Upper lobe of left lung (tissue), 6 donors: ENCODE measurements around the gene MED25. TPM values are rescaled to one million over a fixed set of nuclear protein-coding genes. Genes with fewer than 3 reads are reported as not detected.
A peak's percentile ranks its signal among the peaks of the same experiment; 100 is the strongest.

Source experiments
- ATAC-seq, 2 donors: fragments of 200-7000 bp; cut with Tn5 transposase; one replicate each; pipeline ENCODE4 v1.9.1; 2022; ENCODE audit warnings: mild to moderate bottlenecking in 2 of 2, moderate library complexity in 2 of 2; ENCODE audit not compliant: low FRiP score in 2 of 2
- DNase-seq, 2 donors: peaks; one replicate each; pipeline ENCODE4 v3.0.0-alpha.2; 2019 to 2020
- H3K27ac ChIP-seq, 4 donors: fragments of 200-600 bp; sonication (generic); one replicate each; pipeline ENCODE4 v1.5.1; 2016 to 2019
- H3K27me3 ChIP-seq, 4 donors: fragments of 200-600 bp; sonication (generic); one replicate each; pipeline ENCODE4 v1.5.1; 2017 to 2019
- H3K36me3 ChIP-seq, 4 donors: fragments of 200-600 bp; sonication (generic); one replicate each; pipeline ENCODE4 v1.5.1; 2016 to 2019
- H3K4me1 ChIP-seq, 4 donors: fragments of 200-600 bp; sonication (generic); one replicate each; pipeline ENCODE4 v1.5.1; 2018 to 2019
- H3K4me3 ChIP-seq, 4 donors: fragments of 200-600 bp; sonication (generic); one replicate each; pipeline ENCODE4 v1.5.1; 2017 to 2019; ENCODE audit warnings: mild to moderate bottlenecking in 2 of 4, moderate library complexity in 1 of 4
- H3K9me3 ChIP-seq, 4 donors: fragments of 200-600 bp; sonication (generic); one replicate each; pipeline ENCODE4 v1.5.1; 2018 to 2019
- EP300 ChIP-seq, 4 donors: sonication (generic); formaldehyde crosslinking; IDR thresholded peaks; one replicate each; pipeline ENCODE4 v1.5.1; 2017; ENCODE audit warnings: antibody characterized with exemption in 4 of 4, control low read depth in 2 of 4
- POLR2A ChIP-seq, 4 donors: fragments of 450-650 bp; IDR thresholded peaks; one replicate each; pipeline ENCODE4 v1.5.1; 2016 to 2017; ENCODE audit warnings: antibody characterized with exemption in 4 of 4, mild to moderate bottlenecking in 2 of 4
- POLR2AphosphoS5 ChIP-seq, 2 donors: sonication (generic); formaldehyde crosslinking; IDR thresholded peaks; one replicate each; pipeline ENCODE4 v1.5.1; 2017; ENCODE audit warnings: antibody characterized with exemption in 2 of 2
- WGBS, 2 donors: methylation state at CpG; one replicate each; pipeline ENCODE4 v1.1.5; 2017 to 2018; 5-methylcytosine and 5-hydroxymethylcytosine counted together
- total RNA-seq, 6 donors: library from RNA; depleted of rRNA in 4 of 6; stranded (reverse); fragments of >200 nt in 4 of 6; gene quantifications; one replicate each; pipeline versions ENCODE4 v1.1.0 to v1.2.1, GENCODE V29; 2016 to 2021
- TF ChIP-seq, protein P1 (sequence below), 6 experiments: fragments of 450-650 bp in 4 of 6; fragments of 200-600 bp in 2 of 6; sonication (generic) in 2 of 6; IDR thresholded peaks; one replicate each; pipeline ENCODE4 v1.5.1; 2016 to 2019; ENCODE audit warnings: antibody characterized with exemption in 6 of 6
- donor health status: DM: no; HTN: no; CAD: no; lungs with moderate emphysema.
- donor health status: DM: no; HTN: yes; CAD: no; lungs with severe emphysema.

Gene MED25
- total RNA-seq, 6 donors from 2014 or later = 41.7 to 110 (median 61.2) TPM

DNA sequence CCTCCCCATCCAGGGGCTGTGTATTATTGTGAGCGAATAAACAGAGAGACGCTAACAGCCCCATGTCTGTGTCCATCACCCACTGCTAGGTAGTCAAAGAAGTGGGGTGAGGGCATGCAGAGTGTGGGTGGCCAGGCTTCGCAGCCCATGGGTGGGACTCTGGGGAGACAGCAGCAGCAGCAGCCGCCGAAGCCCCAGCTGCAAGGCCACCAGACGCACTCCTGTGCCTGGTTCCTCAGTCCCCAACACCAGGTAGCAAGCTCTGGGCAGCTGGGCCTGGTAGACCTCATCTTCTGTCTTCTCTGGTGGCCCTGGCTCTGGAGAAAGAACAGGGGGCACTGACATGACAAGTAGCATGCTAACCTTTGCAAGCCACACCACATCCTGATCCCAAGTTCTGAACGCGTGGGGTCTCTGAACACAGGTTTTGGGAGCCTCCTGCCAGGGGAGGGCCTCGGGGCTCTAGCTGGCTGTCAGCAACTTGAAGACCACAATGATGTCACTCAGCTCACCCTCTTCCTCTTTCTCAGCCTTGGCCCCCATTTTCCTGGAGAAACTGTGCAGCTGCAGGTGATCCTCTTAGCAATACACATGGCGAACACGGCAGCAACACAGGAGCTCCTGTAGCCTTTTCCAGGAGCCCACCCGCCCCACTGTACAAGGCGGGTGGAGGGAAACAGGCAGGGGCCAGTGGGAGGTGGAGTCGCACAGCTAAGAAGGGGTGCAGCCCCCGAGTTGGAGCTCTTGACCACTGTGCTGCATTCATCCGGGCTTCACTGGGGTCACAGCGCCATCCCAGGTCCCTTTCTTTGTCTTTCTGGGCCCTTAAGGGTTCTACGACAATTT, 10.8 kb upstream of the MED25 start:
- H3K9me3 ChIP-seq = no peaks in the 10 kb centered on the region
- 74 to 86% methylated on average over 9 to 18 of the region's 18 CpGs for WGBS, 2 donors
- peak overlapping the region in 1 of 4 donors; percentile 15 for H3K27ac ChIP-seq
- peaks cover 12 to 25% (median 18%) of the 10 kb centered on the region in 4 donors for H3K4me1 ChIP-seq
- TF ChIP-seq EP300 (IDR thresholded peaks at IDR 0.05) = no peak
- TF ChIP-seq POLR2AphosphoS5 (IDR thresholded peaks at IDR 0.05) = no peak
- no peak for TF ChIP-seq POLR2A (IDR thresholded peaks at IDR 0.05)
- TF ChIP-seq, protein P1, sequence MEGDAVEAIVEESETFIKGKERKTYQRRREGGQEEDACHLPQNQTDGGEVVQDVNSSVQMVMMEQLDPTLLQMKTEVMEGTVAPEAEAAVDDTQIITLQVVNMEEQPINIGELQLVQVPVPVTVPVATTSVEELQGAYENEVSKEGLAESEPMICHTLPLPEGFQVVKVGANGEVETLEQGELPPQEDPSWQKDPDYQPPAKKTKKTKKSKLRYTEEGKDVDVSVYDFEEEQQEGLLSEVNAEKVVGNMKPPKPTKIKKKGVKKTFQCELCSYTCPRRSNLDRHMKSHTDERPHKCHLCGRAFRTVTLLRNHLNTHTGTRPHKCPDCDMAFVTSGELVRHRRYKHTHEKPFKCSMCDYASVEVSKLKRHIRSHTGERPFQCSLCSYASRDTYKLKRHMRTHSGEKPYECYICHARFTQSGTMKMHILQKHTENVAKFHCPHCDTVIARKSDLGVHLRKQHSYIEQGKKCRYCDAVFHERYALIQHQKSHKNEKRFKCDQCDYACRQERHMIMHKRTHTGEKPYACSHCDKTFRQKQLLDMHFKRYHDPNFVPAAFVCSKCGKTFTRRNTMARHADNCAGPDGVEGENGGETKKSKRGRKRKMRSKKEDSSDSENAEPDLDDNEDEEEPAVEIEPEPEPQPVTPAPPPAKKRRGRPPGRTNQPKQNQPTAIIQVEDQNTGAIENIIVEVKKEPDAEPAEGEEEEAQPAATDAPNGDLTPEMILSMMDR (IDR thresholded peaks at IDR 0.05) = no peak
- peaks cover 5 to 54% (median 34%) of the 10 kb centered on the region in 4 donors for H3K36me3 ChIP-seq
- no peak overlapping the region for H3K4me3 ChIP-seq
- no peak for DNase-seq
- H3K27me3 ChIP-seq = no peaks in the 10 kb centered on the region
- no peak for ATAC-seq

DNA sequence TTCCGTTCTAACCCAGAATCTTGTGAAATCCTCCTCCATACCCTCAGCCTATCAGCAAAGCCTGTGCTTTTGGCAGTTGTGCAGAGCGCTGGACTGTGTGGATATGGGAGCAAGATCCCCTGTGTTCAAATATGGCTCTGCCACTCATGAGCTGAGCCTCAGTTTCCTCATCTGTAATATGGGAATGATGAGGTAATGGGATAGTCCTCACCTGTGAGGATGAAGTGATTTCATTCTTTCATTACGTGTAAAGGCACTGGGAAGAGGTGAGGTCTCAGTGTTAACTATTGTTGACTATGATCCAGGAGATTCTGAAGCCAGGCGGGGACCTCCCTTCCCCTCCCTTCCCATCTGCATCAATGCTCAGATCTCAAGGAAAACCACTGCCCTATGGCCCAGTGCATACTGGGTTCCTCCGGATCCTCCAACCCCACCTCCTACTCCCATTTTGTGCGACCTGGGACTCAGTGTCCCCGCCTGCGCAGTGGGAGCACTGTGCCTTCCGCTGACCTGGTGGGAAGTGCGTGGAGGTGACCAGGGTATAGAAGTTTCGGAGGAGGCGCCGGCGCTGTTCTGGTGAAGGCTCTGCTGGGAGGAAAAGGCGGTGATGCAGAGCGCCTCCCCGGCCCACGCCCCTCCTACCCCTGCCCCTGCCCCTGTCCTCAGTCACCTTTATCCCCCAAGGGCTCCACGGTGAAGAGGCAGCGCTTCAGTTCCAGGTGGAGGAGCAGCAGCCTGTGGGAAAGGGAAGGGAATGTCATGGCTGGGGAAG, 10.0 kb upstream of the MED25 start:
- 83 to 84% methylated on average over 18 to 20 of the region's 20 CpGs for WGBS, 2 donors
- DNase-seq (no peak), ATAC-seq (no peak)
- peaks cover 18 to 33% (median 24%) of the 10 kb centered on the region in 4 donors for H3K4me1 ChIP-seq
- H3K9me3 ChIP-seq = no peaks in the 10 kb centered on the region
- peaks cover 5 to 46% (median 26%) of the 10 kb centered on the region in 4 donors for H3K36me3 ChIP-seq
- no peak for TF ChIP-seq EP300 (IDR thresholded peaks at IDR 0.05)
- TF ChIP-seq, protein P1 (IDR thresholded peaks at IDR 0.05) = peak in 1 of 6 experiments; percentile 2
- no peak for TF ChIP-seq POLR2A (IDR thresholded peaks at IDR 0.05)
- H3K27me3 ChIP-seq = no peaks in the 10 kb centered on the region
- H3K4me3 ChIP-seq = peak overlapping the region in 3 of 4 donors; percentile 69 to 87 (median 74)
- peak overlapping the region; percentile 73 to 94 (median 89) for H3K27ac ChIP-seq

DNA sequence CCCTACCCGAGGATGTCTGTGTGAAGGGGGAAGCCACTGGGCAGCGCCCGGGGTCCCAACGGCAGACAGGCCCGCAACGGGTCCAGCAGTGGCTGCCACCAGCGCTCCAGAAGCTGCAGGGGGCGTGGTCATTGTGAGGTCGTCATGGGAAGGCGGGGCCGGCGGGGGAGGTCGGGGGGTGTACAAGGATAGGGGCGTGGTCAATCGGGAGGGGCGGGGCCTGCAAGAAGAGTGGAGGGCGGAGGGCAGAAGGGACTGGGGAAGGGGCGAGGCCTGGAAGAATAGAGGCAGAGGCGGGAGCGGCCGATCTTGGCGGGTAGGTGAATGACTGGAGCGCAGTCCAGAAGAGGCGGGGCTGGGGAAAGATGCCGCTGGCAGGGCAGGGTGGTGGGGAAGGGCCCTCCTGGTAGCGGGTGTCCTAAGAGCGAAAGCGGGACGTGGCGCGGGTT, 9.4 kb upstream of the MED25 start:
- DNase-seq (peak; percentile 95 to 97), ATAC-seq (peak; percentile 87 to 91)
- peaks cover 18 to 33% (median 24%) of the 10 kb centered on the region in 4 donors for H3K4me1 ChIP-seq
- peak overlapping the region; percentile 69 to 93 (median 80) for H3K4me3 ChIP-seq
- no peaks in the 10 kb centered on the region for H3K27me3 ChIP-seq
- peaks cover 0 to 40% (median 20%) of the 10 kb centered on the region in 4 donors for H3K36me3 ChIP-seq
- WGBS, 2 donors = 3 to 7% methylated on average over 24 to 29 of the region's 31 CpGs
- TF ChIP-seq POLR2AphosphoS5 (IDR thresholded peaks at IDR 0.05) (peak in 1 of 2 donors; percentile 68), EP300 (IDR thresholded peaks at IDR 0.05) (no peak), POLR2A (IDR thresholded peaks at IDR 0.05) (peak in 1 of 4 donors; percentile 63)
- TF ChIP-seq, protein P1 (IDR thresholded peaks at IDR 0.05) = no peak
- H3K9me3 ChIP-seq = no peaks in the 10 kb centered on the region
- peak overlapping the region; percentile 73 to 94 (median 89) for H3K27ac ChIP-seq

DNA sequence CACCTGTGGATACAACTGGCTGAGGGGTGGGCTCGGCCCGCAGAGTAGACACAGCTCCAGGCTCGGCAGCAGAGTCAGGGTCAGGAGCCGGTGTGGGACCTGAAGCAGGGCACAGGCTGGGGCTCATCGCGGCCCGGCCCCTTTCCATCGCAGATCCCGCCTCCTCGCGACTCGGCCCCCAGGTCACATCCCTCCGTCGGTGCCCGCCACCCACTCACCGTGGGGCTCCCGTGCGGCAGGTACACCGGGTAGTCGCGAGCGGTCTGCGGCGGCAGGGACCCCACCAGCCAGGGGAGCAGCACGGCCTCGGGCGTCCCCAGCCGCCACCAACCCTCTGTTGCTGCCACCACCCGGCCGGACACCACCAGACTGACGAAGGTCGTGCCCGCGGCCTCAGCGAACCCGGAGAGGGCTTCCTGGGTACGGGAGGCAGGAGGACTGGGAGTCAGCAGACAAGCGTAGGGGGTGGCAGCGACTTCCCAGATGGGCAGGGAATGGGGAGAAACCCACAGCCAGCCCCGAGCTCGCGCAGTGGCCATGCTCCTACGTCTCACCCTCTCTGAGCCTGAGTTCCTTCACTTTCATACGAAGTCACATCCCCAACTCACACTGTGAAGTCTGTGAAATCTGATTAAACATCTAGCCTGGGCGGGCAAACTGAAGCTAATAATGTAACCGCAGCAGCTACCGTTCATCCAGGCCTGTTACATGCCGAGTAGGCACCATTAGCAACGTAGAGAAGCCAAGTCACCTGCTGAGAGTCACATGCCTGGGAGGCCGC, 8.7 kb upstream of the MED25 start:
- peak; percentile 19 to 42 for ATAC-seq
- 11 to 35% methylated on average over 9 to 40 of the region's 50 CpGs for WGBS, 2 donors

More for the DNA sequence above, 8.7 kb upstream of the MED25 start:
- H3K36me3 ChIP-seq = peaks cover 0 to 33% (median 15%) of the 10 kb centered on the region in 4 donors
- H3K4me1 ChIP-seq = peaks cover 18 to 38% (median 24%) of the 10 kb centered on the region in 4 donors
- peak overlapping the region; percentile 73 to 94 (median 89) for H3K27ac ChIP-seq
- H3K9me3 ChIP-seq = no peaks in the 10 kb centered on the region
- TF ChIP-seq POLR2A (IDR thresholded peaks at IDR 0.05) = peak in 3 of 4 donors; percentile 11 to 60 (median 37)
- TF ChIP-seq EP300 (IDR thresholded peaks at IDR 0.05) = no peak
- TF ChIP-seq, protein P1 (IDR thresholded peaks at IDR 0.05) = peak in 2 of 6 experiments; percentile 25 to 27
- TF ChIP-seq POLR2AphosphoS5 (IDR thresholded peaks at IDR 0.05) = no peak
- peak; percentile 60 to 91 for DNase-seq
- H3K4me3 ChIP-seq = peak overlapping the region; percentile 69 to 93 (median 80)
- H3K27me3 ChIP-seq = no peaks in the 10 kb centered on the region
